GM19099 (cell line): ENCODE measurements around the gene TGFBR2.

ENCODE experiments used
- POLR2A ChIP-seq: IDR thresholded peaks from 3 replicates; pipeline ENCODE4 v1.6.1; 2011; ENCODE audit warnings: low read depth; ENCODE audit not compliant: insufficient read length; ENCODE audit errors: extremely low read depth

TGFBR2 gene

DNA sequence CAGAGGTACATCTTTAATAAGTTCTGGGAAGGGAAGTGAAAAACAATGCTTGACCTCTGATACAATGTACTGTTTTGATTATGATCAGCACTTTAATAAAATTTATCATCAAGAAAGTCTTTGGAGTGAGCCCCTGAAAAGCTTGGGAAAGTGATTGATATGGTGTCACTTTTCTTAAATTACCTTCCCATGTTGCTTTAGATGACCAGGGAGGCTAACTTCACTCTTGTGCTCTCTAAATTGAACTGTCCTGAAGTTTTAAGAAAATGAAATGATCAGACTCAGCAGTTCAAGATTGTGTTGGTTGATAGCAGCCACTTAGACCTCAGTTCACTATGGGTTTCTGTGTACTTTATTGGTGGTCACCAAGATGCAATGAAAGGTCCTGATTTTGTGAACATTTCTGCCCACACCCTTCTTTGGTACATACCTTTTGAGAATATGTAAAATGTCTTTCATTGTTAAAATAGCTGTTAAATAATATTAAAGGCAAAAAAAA, 15.7 kb downstream of the TGFBR2 start:
- TF ChIP-seq POLR2A = no peak

- TF ChIP-seq POLR2A = no peak
These were observed 16.4 kb downstream of the TGFBR2 start for GRCh38 chr3:30622790-30623189.

GRCh38 chr3:30623351-30623750, 16.9 kb downstream of the TGFBR2 start:
- no peak for TF ChIP-seq POLR2A

- no peak for TF ChIP-seq POLR2A
These were observed 19.4 kb downstream of the TGFBR2 start for GRCh38 chr3:30625541-30626438.

- no peak for TF ChIP-seq POLR2A
These were observed 20.2 kb downstream of the TGFBR2 start for GRCh38 chr3:30626443-30627180.

DNA sequence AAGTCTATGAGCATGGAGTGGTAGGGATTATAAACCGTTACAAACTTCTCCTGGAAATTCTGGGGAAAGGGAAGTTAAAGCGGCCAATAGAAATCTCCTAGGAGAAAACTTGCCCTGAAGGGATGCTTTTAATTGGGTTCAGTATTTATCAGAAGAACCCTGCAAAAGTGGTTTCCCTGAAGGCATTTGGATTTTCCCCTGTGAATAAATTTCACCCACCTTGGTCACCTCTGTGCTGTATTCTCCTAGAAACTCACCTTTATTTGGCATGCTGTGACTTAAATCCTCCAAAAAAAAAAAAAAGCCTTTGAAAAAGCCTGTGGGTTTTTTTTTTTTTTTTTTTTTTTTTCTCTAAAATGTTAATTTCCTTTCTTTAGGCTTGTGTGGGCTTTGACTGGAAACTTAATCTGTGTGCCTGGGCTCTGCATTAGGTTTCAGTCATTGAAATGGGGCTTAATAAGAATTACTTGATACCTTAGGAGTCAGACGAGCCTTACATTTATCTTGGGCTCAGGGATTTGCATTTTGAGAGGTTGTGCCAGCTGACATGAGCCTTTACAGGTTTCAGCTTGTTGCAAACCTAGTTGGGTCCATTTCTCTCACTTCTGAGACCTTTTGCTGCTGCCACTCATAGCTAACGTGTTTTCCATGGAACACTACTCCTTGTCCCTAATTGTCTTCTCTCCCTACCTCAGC, 22.0 kb downstream of the TGFBR2 start:
- TF ChIP-seq POLR2A = no peak

GRCh38 chr3:30628901-30629590, 22.6 kb downstream of the TGFBR2 start:
- TF ChIP-seq POLR2A = no peak

DNA sequence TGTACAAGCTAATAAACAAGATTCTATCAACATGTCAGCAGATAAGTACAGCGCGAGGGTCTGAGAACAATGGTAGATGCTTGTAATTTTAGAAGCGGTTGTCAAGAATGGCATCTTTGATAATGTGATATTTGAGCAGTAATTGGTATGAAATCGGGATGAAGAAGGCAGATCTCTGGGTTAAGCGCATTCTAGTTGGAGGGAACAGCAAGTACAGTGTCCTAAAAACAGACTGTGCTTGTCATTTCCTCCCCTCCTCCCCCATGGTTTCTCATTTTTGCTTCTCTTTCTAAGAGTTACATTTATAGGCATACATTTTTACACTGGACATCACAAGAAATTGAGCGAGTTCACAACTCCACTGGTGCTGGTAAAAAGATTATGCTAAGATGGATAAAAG, 23.3 kb downstream of the TGFBR2 start:
- TF ChIP-seq POLR2A = no peak

DNA sequence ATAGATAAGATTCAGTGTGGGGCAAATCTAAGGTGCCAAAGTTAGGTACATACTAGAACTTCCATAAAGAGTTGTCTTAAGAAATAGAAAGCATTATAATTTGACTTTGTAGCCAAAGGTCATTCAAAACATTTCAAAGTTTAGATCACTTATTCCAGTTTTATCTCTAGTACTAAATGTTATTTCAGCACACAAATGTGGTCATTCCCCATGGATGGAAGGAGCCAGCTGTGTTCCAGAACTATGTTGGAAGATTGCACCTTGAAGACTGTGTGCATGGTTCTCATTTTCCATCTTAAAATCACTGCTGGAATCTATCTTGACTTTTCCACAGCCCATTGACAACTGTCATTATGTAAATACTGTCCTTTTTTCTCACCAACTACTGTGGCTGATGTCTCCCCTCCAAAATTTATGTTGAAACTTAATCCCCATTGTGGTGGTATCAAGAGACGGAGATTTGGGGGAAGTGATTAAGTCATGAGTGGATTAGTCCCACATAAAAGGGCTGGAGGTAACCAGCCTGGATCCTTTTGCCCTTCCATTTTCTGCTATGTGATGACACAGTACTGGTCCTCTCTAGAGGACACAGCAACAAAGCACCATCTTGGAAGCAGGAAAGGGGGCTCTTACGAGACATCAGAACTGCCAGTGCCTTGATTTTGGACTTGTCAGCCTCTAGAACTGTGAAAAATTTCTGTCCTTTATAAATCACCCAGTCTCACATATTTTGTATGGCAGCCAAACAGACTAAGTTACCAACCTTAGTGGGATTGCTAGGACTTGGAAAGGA, 24.0 kb downstream of the TGFBR2 start:
- TF ChIP-seq POLR2A = no peak

DNA sequence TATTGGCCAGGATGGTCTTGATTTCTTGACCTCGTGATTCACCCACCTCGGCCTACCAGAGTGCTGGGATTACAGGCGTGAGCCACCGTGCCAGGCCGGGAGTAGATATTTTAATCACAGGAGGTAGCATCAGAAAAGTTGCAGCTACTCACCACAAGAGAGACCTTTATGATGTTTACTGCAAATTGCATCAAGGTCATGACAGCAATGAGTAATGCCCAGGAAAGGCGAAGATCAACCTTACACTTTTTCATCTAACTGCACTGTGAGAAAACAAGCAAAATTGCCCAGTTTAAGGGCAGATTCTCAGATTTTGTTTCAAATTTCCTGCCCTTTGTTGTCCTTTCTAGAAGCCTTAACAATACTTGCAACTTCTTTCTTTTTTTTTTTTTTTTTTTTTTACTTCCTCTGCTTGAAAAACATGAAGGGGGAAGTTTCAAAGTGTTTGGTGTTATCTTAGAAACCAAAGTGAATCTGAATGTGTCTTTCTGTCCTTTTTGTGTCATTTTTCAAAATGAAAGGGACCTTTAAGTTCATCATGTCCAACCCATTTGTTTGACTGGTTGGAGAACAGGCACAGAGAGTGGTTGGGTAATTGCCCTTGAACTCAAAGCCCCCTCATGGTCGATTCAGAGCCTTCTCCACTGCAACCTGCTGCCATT, 25.0 kb downstream of the TGFBR2 start:
- no peak for TF ChIP-seq POLR2A

DNA sequence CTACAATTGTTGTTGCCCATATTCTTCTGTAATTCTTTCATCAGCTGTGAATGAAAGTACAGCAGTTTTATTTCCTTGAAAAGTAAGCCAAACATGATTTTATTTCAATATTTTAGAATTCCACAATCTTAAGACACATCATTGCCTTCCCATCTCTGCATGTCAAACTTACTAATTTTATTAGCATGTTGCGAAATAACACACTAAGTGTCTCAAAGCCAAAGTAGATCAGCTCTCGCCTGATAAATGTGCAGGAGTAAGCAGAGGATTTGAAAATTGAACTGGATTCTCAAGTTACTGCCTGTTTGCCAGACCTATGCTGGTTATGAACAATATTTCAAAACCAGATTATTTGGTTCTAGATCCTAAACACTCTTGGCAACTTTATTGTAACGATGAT, 25.7 kb downstream of the TGFBR2 start:
- no peak for TF ChIP-seq POLR2A

GRCh38 chr3:30632521-30632920, 26.1 kb downstream of the TGFBR2 start:
- TF ChIP-seq POLR2A = no peak

- TF ChIP-seq POLR2A = no peak
These were observed 27.3 kb downstream of the TGFBR2 start for GRCh38 chr3:30633718-30634117.
